Smooth muscle cell of bladder (primary cell): Measurements from ENCODE around the gene MRPS6. TPM values are rescaled to one million over a fixed set of nuclear protein-coding genes. Genes with fewer than 3 reads are reported as not detected.

Experiments
- total RNA-seq: library from RNA; depleted of rRNA; stranded (reverse); fragments of >200 nt; gene quantifications from 2 replicates; pipeline ENCODE4 v1.2.3, GENCODE V29; 2014

MRPS6 gene
- total RNA-seq: 5.4 and 9.2 TPM in 2 replicates

DNA sequence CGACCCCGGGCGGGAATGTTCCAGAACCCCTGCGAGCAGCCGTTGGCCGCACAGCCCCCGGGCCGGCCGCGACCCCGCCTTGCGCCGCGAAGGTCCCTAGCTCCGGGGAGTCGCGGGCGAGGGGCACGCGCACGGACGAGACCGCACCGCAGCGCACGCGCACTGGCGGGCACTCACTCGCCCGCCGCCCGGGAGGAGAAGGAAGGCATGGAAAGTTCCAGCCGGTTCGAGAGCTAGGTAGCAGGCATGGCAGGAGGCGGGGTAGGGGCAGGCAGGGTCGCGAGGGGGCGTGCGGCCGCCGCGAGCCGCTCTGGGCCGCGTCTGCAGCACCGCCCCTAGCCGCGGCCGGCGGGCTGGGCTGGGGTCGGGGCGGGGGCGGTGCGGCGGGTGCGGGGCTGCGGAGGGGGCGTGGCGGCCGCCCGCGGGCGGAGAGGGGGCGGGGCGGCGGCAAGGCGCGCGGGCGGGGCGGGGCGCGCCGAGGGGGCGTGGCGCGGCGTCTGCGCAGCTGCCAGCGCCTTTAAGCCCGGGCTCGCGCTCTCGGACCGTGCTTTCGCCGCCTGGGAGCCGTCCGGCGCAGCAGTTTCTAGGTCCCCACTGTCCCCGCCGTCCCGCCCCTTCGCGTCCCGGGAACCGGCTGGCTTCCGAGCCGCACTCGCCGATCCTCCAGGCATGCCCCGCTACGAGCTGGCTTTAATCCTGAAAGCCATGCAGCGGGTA lies at the start of gene MRPS6, which contains the start of gene SLC5A3:
MRPS6 (plus strand) TSS at position 547 of the 717 bp plus-strand sequence; CDS start at position 670, 123 bp downstream.
SLC5A3 (plus strand) TSS at position 547 of the 717 bp plus-strand sequence. CDS start 21,621 bp downstream, outside the sequence.

Other genes with a start within 250 kb of the MRPS6 start
- gene ATP5PO, start 157.8 kb upstream of the MRPS6 start, total RNA-seq: 158 and 173 TPM in 2 replicates
- gene SLC5A3, start within 50 bp of the MRPS6 start, total RNA-seq: 5.4 and 14.5 TPM in 2 replicates